NCI-H2227 (cell line): Measurements from ENCODE around the gene FDX2.

Experiments
- DNase-seq: peaks from one replicate; lab custom pipeline; 2025; ENCODE audit not compliant: unreplicated experiment; lab: John Stamatoyannopoulos, UW

The FDX2 gene

GRCh38 chr19:10333758-10334587 is 18.2 kb upstream of the FDX2 start:
- DNase-seq: no peak

GRCh38 chr19:10332965-10333757 is 17.3 kb upstream of the FDX2 start, which contains the start of gene RAVER1:
RAVER1 (minus strand) TSS chr19:10333529; CDS start chr19:10333507, 22 bp downstream.
- peak; percentile 95 for DNase-seq

- DNase-seq: no peak
Observed at GRCh38 chr19:10332158-10332964, 16.5 kb upstream of the FDX2 start.

GRCh38 chr19:10329555-10329954 is 13.7 kb upstream of the FDX2 start:
- no peak for DNase-seq

GRCh38 chr19:10328558-10329429 is 13.0 kb upstream of the FDX2 start:
- DNase-seq: no peak

GRCh38 chr19:10327793-10328192 is 12.0 kb upstream of the FDX2 start:
- DNase-seq: no peak

GRCh38 chr19:10325732-10326131 is 9.9 kb upstream of the FDX2 start:
- DNase-seq: no peak

- no peak for DNase-seq
Observed at GRCh38 chr19:10321874-10322835, 6.3 kb upstream of the FDX2 start.

GRCh38 chr19:10321417-10321797 is 5.6 kb upstream of the FDX2 start:
- DNase-seq: no peak

- DNase-seq: no peak
Observed at GRCh38 chr19:10320602-10321416, 5.0 kb upstream of the FDX2 start.

GRCh38 chr19:10318807-10319682 is 3.2 kb upstream of the FDX2 start:
- no peak for DNase-seq

GRCh38 chr19:10317857-10318462 is 2.1 kb upstream of the FDX2 start:
- no peak for DNase-seq

GRCh38 chr19:10317045-10317856 is 1.4 kb upstream of the FDX2 start:
- no peak for DNase-seq

- DNase-seq: no peak
Observed at GRCh38 chr19:10316229-10317044, 622 bp upstream of the FDX2 start.

GRCh38 chr19:10309423-10309822 is 6.4 kb downstream of the FDX2 start, which contains the start of gene ZGLP1:
ZGLP1 (minus strand) TSS chr19:10309815.
- DNase-seq: no peak
